Fibroblast of lung (primary cell): Measurements from ENCODE around the gene NUP93.

Experiments used
- EZH2 ChIP-seq: IDR thresholded peaks from 2 replicates; pipeline ENCODE4 v1.5.1; 2012; ENCODE audit warnings: low read length, control low read depth, mild to moderate bottlenecking; ENCODE audit errors: missing control alignments
- TF ChIP-seq, protein P1 (sequence below), 2 donors: IDR thresholded peaks in 1 of 2; conservative IDR thresholded peaks in 1 of 2; 1 replicate in 1 of 2; 2 replicates in 1 of 2; pipeline ENCODE4 v1.5.1; 2011 to 2012; ENCODE audit warnings: low read length in 2 of 2, control low read depth in 1 of 2, inconsistent platforms in 1 of 2, low read depth in 1 of 2, mild to moderate bottlenecking in 1 of 2

DNA sequence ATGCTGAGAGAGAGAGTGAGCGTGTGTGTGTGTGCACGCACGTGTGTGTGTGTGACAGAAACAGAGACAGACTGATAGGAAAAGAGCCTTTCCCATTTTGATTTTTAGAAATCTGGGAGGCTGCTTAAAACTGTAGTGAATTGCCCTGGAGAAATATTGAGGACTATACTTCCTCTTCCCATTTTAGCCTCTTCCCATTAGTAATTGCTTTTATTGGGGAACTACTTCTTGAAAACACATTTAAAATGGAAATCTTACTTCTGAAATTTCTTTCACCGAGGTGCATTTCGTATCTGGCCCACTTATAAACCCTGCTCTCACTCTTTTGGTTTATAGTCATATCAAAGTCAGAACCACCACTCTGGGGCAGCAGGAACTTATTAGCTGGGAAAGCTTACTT is 47.1 kb downstream of the NUP93 start:
- TF ChIP-seq, protein P1, sequence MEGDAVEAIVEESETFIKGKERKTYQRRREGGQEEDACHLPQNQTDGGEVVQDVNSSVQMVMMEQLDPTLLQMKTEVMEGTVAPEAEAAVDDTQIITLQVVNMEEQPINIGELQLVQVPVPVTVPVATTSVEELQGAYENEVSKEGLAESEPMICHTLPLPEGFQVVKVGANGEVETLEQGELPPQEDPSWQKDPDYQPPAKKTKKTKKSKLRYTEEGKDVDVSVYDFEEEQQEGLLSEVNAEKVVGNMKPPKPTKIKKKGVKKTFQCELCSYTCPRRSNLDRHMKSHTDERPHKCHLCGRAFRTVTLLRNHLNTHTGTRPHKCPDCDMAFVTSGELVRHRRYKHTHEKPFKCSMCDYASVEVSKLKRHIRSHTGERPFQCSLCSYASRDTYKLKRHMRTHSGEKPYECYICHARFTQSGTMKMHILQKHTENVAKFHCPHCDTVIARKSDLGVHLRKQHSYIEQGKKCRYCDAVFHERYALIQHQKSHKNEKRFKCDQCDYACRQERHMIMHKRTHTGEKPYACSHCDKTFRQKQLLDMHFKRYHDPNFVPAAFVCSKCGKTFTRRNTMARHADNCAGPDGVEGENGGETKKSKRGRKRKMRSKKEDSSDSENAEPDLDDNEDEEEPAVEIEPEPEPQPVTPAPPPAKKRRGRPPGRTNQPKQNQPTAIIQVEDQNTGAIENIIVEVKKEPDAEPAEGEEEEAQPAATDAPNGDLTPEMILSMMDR (conservative IDR thresholded peaks at IDR 0.05 in 1 of 2, IDR thresholded peaks at IDR 0.05 in 1 of 2; ENCODE audit: low read depth in 1 of 2, low read length in 2 of 2), result no peak
- no peak for TF ChIP-seq EZH2
